ENCODE data around the gene CEP192.

Gene CEP192

GRCh38 chr18:12989397-12990122 is 1.6 kb upstream of the CEP192 start:
- no peak overlapping the region for H3K27ac ChIP-seq (ENCODE audit: low read depth, low read length)
- peak overlapping the region; percentile 93 for H3K4me2 ChIP-seq (ENCODE audit: low read length)
- no peaks in the 10 kb centered on the region for H3K9me2 ChIP-seq (replicated peaks; ENCODE audit: control insufficient read depth, low read length)

GRCh38 chr18:12990123-12990475 is 1.1 kb upstream of the CEP192 start:
- TF ChIP-seq EZH2phosphoT487 (IDR thresholded peaks at IDR 0.05; ENCODE audit: borderline replicate concordance, low read length) (no peak), CTCF (IDR thresholded peaks at IDR 0.05; ENCODE audit: low read depth, low read length, poor library complexity, severe bottlenecking) (no peak)
- Histone ChIP-seq H3K79me2 (ENCODE audit: control insufficient read depth, low read length) (peaks cover 48% of the 10 kb centered on the region), H3K27ac (ENCODE audit: low read depth, low read length) (peak overlapping the region; percentile 79), H4K20me1 (ENCODE audit: control insufficient read depth, insufficient read depth, low read depth, low read length) (peaks cover 5% of the 10 kb centered on the region; the same call in 1 of the 2 replicates), H3K4me3 (ENCODE audit: low read length) (peak overlapping the region; percentile 89), H3K4me2 (ENCODE audit: low read length) (peak overlapping the region; percentile 93), H3K4me1 (ENCODE audit: control insufficient read depth, low read length) (peaks cover 34% of the 10 kb centered on the region), H3F3A (ENCODE audit: control insufficient read depth, insufficient read depth) (peaks cover 18% of the 10 kb centered on the region), H3K9me2 (replicated peaks; ENCODE audit: control insufficient read depth, low read length) (no peaks in the 10 kb centered on the region), H3K9me3 (ENCODE audit: control insufficient read depth, insufficient read depth, low read length) (no peaks in the 10 kb centered on the region), H3K27me3 (ENCODE audit: control insufficient read depth, low read length) (no peaks in the 10 kb centered on the region), H3K36me3 (ENCODE audit: control insufficient read depth, low read length) (peaks cover 49% of the 10 kb centered on the region)

More at GRCh38 chr18:12989397-12990122, 1.6 kb upstream of the CEP192 start:
- Histone ChIP-seq H4K20me1 (ENCODE audit: control insufficient read depth, insufficient read depth, low read depth, low read length) (peaks cover 5% of the 10 kb centered on the region; the same call in 1 of the 2 replicates), H3K4me1 (ENCODE audit: control insufficient read depth, low read length) (peaks cover 32% of the 10 kb centered on the region), H3K9me3 (ENCODE audit: control insufficient read depth, insufficient read depth, low read length) (no peaks in the 10 kb centered on the region), H3K36me3 (ENCODE audit: control insufficient read depth, low read length) (peaks cover 49% of the 10 kb centered on the region), H3K79me2 (ENCODE audit: control insufficient read depth, low read length) (peaks cover 43% of the 10 kb centered on the region), H3K27me3 (ENCODE audit: control insufficient read depth, low read length) (no peaks in the 10 kb centered on the region), H3K4me3 (ENCODE audit: low read length) (peak overlapping the region; percentile 89), H3F3A (ENCODE audit: control insufficient read depth, insufficient read depth) (peaks cover 18% of the 10 kb centered on the region)
- no peak for TF ChIP-seq EZH2phosphoT487 (IDR thresholded peaks at IDR 0.05; ENCODE audit: borderline replicate concordance, low read length)
- no peak for TF ChIP-seq CTCF (IDR thresholded peaks at IDR 0.05; ENCODE audit: low read depth, low read length, poor library complexity, severe bottlenecking)

GRCh38 chr18:12990641-12990966 is 558 bp upstream of the CEP192 start:
- H3K79me2 ChIP-seq (ENCODE audit: control insufficient read depth, low read length): peaks cover 53% of the 10 kb centered on the region
- TF ChIP-seq CTCF (IDR thresholded peaks at IDR 0.05; ENCODE audit: low read depth, low read length, poor library complexity, severe bottlenecking) (no peak), EZH2phosphoT487 (IDR thresholded peaks at IDR 0.05; ENCODE audit: borderline replicate concordance, low read length) (no peak)
- peaks cover 8% of the 10 kb centered on the region; the same call in 1 of the 2 replicates for H4K20me1 ChIP-seq (ENCODE audit: control insufficient read depth, insufficient read depth, low read depth, low read length)

More at GRCh38 chr18:12990641-12990966, 558 bp upstream of the CEP192 start:
- no peaks in the 10 kb centered on the region for H3K9me3 ChIP-seq (ENCODE audit: control insufficient read depth, insufficient read depth, low read length)
- H3K4me2 ChIP-seq (ENCODE audit: low read length): peak overlapping the region; percentile 93
- H3K4me3 ChIP-seq (ENCODE audit: low read length): peak overlapping the region; percentile 89
- H3F3A ChIP-seq (ENCODE audit: control insufficient read depth, insufficient read depth): peaks cover 15% of the 10 kb centered on the region
- no peaks in the 10 kb centered on the region for H3K9me2 ChIP-seq (replicated peaks; ENCODE audit: control insufficient read depth, low read length)
- H3K27ac ChIP-seq (ENCODE audit: low read depth, low read length): peak overlapping the region; percentile 79
- peaks cover 38% of the 10 kb centered on the region for H3K4me1 ChIP-seq (ENCODE audit: control insufficient read depth, low read length)
- H3K36me3 ChIP-seq (ENCODE audit: control insufficient read depth, low read length): peaks cover 52% of the 10 kb centered on the region
- H3K27me3 ChIP-seq (ENCODE audit: control insufficient read depth, low read length): no peaks in the 10 kb centered on the region
